Activated CD8-positive, alpha-beta T cell treated with anti-CD3 and anti-CD28 coated beads for 36 hours (primary cell): ENCODE measurements around the gene PRKAB2. TPM values are rescaled to one million over a fixed set of nuclear protein-coding genes. Genes with fewer than 3 reads are reported as not detected.

Source experiments
- ATAC-seq: fragments of 200-7000 bp; cut with Tn5 transposase; one replicate; pipeline ENCODE4 v1.10.0; 2021; ENCODE audit warnings: mild to moderate bottlenecking, moderate library complexity
- CTCF ChIA-PET: fragments of 350-600 bp; sonication (Branson Sonifier 250); formaldehyde crosslinking; loops from one replicate; lab custom pipeline; 2021; ENCODE audit warnings: antibody characterized with exemption; lab: Charles Lee
- POLR2A ChIA-PET: fragments of 350-600 bp; sonication (Branson Sonifier 250); formaldehyde crosslinking; loops from one replicate; lab custom pipeline; 2021; ENCODE audit warnings: antibody characterized with exemption; lab: Charles Lee
- DNase-seq: peaks from one replicate; pipeline ENCODE4 v3.0.0-alpha.2; 2020
- H3K27ac Mint-ChIP-seq: one replicate; pipeline ENCODE4 v1.8.0; 2021; ENCODE audit warnings: mild to moderate bottlenecking, mixed read lengths
- H3K27me3 Mint-ChIP-seq: one replicate; pipeline ENCODE4 v1.8.0; 2021; ENCODE audit warnings: mixed read lengths
- H3K36me3 Mint-ChIP-seq: one replicate; pipeline ENCODE4 v1.8.0; 2021; ENCODE audit warnings: low read depth, mixed read lengths
- H3K4me1 Mint-ChIP-seq: one replicate; pipeline ENCODE4 v1.8.0; 2021; ENCODE audit warnings: low read depth, mixed read lengths
- H3K4me3 Mint-ChIP-seq: one replicate; pipeline ENCODE4 v1.8.0; 2021; ENCODE audit warnings: mild to moderate bottlenecking, moderate library complexity, mixed read lengths
- H3K9me3 Mint-ChIP-seq: one replicate; pipeline ENCODE4 v1.8.0; 2021; ENCODE audit warnings: mixed read lengths
- CTCF ChIP-seq: fragments of 200-600 bp; IDR thresholded peaks from one replicate; pipeline ENCODE4 v1.8.0; 2022; ENCODE audit warnings: antibody characterized with exemption, mild to moderate bottlenecking
- intact Hi-C: fragments of 100-400 bp; cut with micrococcal nuclease; formaldehyde crosslinking; loops from one replicate; pipeline ENCODE4 v1.10.0; 2022
- total RNA-seq, 2 experiments: library from RNA; stranded (reverse); gene quantifications; one replicate each; pipeline ENCODE4 v1.2.3, GENCODE V29; 2021

The PRKAB2 gene
- total RNA-seq, 2 experiments from 2014 or later = 5.8 to 6.4 TPM

GRCh38 chr1:147214842-147215539 lies 42.7 kb upstream of the PRKAB2 start:
- intact Hi-C loops = no loop called here
- Mint-ChIP-seq H3K4me3 (no peak overlapping the region), H3K27ac (no peak overlapping the region), H3K27me3 (no peaks in the 10 kb centered on the region), H3K36me3 (no peaks in the 10 kb centered on the region), H3K4me1 (no peaks in the 10 kb centered on the region), H3K9me3 (no peaks in the 10 kb centered on the region)
- CTCF ChIA-PET = no interaction called here
- DNase-seq (no peak), ATAC-seq (no peak)
- POLR2A ChIA-PET = no interaction called here
- TF ChIP-seq CTCF = no peak

GRCh38 chr1:147214325-147214724 lies 42.1 kb upstream of the PRKAB2 start:
- H3K27ac Mint-ChIP-seq = no peak overlapping the region
- no peaks in the 10 kb centered on the region for H3K36me3 Mint-ChIP-seq
- intact Hi-C loops = no loop called here
- no peaks in the 10 kb centered on the region for H3K27me3 Mint-ChIP-seq
- TF ChIP-seq CTCF = no peak
- DNase-seq = no peak
- H3K4me1 Mint-ChIP-seq = no peaks in the 10 kb centered on the region
- ChIA-PET POLR2A (no interaction called here), CTCF (no interaction called here)
- H3K4me3 Mint-ChIP-seq = no peak overlapping the region
- H3K9me3 Mint-ChIP-seq = no peaks in the 10 kb centered on the region
- ATAC-seq = no peak

GRCh38 chr1:147213271-147213670 lies 41.0 kb upstream of the PRKAB2 start:
- no peaks in the 10 kb centered on the region for H3K4me1 Mint-ChIP-seq

GRCh38 chr1:147211577-147211976 lies 39.3 kb upstream of the PRKAB2 start:
- no peak for TF ChIP-seq CTCF
- ChIA-PET CTCF (interaction anchor here (1.3 kb wide), 1 partner anchor 31 kb away, joined by 3 read pairs; the partner anchor contains the start of gene CHD1L), POLR2A (no interaction called here)
- no peaks in the 10 kb centered on the region for H3K27me3 Mint-ChIP-seq
- no peaks in the 10 kb centered on the region for H3K4me1 Mint-ChIP-seq
- no peak for ATAC-seq
- no peaks in the 10 kb centered on the region for H3K36me3 Mint-ChIP-seq
- H3K27ac Mint-ChIP-seq = no peak overlapping the region
- no peak for DNase-seq
- intact Hi-C loops = no loop called here
- H3K9me3 Mint-ChIP-seq = no peaks in the 10 kb centered on the region
- no peak overlapping the region for H3K4me3 Mint-ChIP-seq

More at GRCh38 chr1:147213271-147213670, 41.0 kb upstream of the PRKAB2 start:
- no peak for TF ChIP-seq CTCF
- ChIA-PET CTCF (interaction anchor here (0.9 kb wide), 1 partner anchor 9 kb away, joined by 3 read pairs; no protein-coding TSS in a partner anchor), POLR2A (no interaction called here)
- Mint-ChIP-seq H3K27ac (no peak overlapping the region), H3K27me3 (no peaks in the 10 kb centered on the region), H3K9me3 (no peaks in the 10 kb centered on the region), H3K36me3 (no peaks in the 10 kb centered on the region), H3K4me3 (no peak overlapping the region)
- DNase-seq = no peak
- ATAC-seq = no peak
- intact Hi-C loops = no loop called here

GRCh38 chr1:147210987-147211386 lies 38.7 kb upstream of the PRKAB2 start:
- ATAC-seq (no peak), DNase-seq (no peak)
- no peaks in the 10 kb centered on the region for H3K36me3 Mint-ChIP-seq
- H3K9me3 Mint-ChIP-seq = no peaks in the 10 kb centered on the region
- intact Hi-C loops = no loop called here
- no peaks in the 10 kb centered on the region for H3K27me3 Mint-ChIP-seq
- POLR2A ChIA-PET = no interaction called here
- H3K4me3 Mint-ChIP-seq = no peak overlapping the region
- H3K4me1 Mint-ChIP-seq = no peaks in the 10 kb centered on the region
- no peak overlapping the region for H3K27ac Mint-ChIP-seq
- CTCF ChIA-PET = interaction anchor here (1.3 kb wide), 1 partner anchor 31 kb away, joined by 3 read pairs; the partner anchor contains the start of gene CHD1L
- no peak for TF ChIP-seq CTCF
